Kasumi-1 (cell line): ENCODE results near the gene PRPS1L1.

Experiments used
- DNase-seq, 2 experiments: peaks; one replicate each; lab custom pipeline; 2025; lab: John Stamatoyannopoulos, UW

Gene PRPS1L1

DNA sequence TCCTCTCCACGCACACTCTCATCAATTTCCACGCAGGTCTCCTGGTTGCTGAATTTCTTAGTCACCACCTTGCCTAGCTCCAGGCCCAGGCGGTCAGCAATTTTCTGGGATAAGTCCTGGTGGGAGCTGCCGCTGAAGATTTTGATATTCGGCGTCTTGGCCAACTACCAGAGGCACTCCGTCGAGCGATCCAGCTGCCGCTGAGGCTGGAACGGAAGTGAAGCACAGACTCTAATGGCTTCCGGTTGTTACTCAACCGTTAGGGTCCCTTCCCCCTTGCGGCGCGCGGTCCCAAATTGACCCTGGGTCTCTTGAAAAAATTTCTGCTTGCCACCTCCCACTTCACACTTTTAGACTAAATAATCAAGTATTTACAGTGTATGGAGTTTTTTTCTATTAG is at the start of gene PRPS1L1:
Gene PRPS1L1, minus strand, starts transcription at position 219 of the 400 bp plus-strand sequence.
- no peak for DNase-seq

DNA sequence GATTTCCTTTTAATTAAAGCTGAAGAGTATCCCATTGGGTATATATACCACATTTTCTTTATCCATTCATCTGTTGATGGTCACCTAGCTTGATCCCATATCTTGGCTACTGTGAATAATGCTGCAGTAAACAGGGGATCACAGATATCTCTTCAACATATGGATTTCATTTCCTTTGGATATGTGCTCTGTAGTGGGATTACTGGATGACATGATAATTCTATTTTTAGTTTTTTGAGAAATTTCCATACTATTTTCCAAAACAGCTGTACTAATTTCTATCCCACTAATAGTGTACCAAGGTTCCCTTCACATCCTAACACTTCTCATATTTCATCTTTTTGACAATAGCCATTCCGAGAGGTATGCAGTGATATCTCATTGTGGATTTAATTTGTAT is 48.8 kb upstream of the PRPS1L1 start:
- DNase-seq = no peak

GRCh38 chr7:18068745-18069144 is 41.1 kb upstream of the PRPS1L1 start:
- DNase-seq = no peak

DNA sequence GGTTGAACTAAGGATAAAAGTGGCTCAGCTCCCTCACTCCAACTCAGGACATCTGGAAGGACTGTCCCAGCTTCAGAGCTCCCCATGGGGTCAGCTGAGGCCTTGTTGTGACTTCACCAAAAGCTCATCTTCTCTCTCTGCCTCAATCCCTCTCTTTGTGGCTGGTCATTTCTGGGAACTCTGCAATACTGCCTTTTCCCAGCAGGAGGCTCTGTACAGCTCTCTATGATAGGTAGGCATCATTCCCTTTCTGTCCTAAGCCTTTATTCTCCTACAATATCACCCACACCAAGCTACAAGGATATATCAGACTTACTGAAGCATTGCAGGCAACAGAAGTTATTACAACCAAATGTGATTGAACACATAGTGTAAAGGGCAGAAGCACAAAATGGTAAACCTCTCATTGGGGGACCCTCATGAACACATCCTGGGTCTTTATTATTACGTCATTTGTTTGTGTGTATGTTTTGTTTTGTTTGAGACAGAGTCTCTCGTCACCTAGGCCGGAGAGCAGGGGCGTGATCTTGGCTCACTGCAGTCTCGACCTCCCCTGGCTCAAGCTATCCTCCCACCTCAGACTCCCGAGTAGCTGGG is 36.7 kb upstream of the PRPS1L1 start:
- peak in 1 of 2 experiments; percentile 17 for DNase-seq

- no peak for DNase-seq
Measured at GRCh38 chr7:18063149-18063901, 35.7 kb upstream of the PRPS1L1 start.

GRCh38 chr7:18059171-18059570 is 31.5 kb upstream of the PRPS1L1 start:
- no peak for DNase-seq

DNA sequence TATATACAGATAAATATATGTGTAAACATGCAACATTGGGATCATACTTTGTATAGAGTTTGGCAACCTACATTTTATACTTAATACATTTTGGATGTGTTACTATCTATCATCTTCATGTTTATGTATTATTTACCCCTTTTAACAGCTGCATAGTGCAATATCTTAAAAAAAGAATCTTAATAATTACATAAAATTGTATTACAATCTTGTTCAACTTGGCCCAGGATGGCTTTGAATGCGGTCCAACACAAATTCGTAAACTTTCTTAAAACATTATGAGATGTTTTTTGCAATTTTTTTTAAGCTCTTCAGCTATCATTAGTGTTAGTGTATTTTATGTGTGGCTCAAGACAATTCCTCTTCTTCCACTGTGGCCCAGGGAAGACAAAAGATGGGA is 26.3 kb upstream of the PRPS1L1 start:
- DNase-seq = no peak

DNA sequence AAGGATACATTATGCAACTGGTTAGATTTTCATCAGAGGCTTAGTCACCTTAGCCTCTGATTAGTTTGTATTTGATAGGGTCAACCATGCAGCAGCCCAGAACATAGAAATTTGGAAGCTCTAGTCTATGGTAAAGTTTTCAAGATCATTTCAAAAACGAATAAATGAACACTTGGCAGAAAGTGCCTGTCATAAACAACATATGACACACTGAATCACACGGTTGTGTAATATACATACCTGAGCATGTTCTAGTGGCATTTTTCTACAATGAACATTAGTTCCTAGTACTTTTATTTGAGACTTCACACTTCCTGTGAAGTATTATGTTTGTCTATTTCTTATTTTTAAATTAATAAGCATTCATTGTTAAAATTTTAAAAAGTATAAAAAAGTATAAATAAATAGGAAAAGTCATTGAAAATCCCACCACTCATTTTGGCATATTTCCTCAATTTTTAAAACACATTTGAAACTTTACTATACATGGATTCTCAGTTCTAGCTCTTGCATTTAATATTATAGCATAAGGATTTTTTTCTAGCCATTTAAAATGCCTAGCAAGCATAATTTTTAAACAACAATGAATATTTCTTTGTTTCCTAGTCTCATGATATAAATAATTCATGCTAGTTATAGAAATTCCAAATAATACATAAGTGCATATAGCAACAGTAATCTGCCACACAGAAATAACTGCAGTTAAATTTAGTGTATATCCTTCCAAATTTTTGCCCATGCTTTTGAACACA is 25.7 kb upstream of the PRPS1L1 start:
- DNase-seq = no peak

- no peak for DNase-seq
Measured at GRCh38 chr7:18049262-18049661, 21.6 kb upstream of the PRPS1L1 start.

GRCh38 chr7:18046601-18047000 is 19.0 kb upstream of the PRPS1L1 start:
- no peak for DNase-seq

GRCh38 chr7:18045171-18045570 is 17.5 kb upstream of the PRPS1L1 start:
- no peak for DNase-seq

- no peak for DNase-seq
Measured at GRCh38 chr7:18041191-18041590, 13.5 kb upstream of the PRPS1L1 start.

- DNase-seq = no peak
Measured at GRCh38 chr7:18040196-18040595, 12.6 kb upstream of the PRPS1L1 start.

DNA sequence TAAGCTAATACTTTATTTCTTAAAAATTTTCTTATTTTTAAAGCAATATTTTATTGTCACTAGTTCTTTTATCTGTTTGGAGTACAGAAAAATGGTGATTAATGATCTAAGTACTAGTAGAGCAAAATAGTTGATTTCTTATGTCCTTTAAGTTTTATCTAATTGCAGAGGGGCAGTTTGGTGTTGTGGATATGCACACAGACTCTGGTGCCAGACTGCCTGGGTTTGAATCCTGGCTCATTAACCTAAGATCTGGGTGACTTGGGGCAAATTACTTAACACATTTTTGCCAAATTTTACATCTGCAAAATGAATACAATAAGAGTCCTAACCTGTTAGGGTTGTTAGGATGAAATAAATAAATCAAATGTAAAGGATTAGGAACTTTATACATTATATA is 10.7 kb upstream of the PRPS1L1 start:
- no peak for DNase-seq

- DNase-seq = no peak
Measured at GRCh38 chr7:18037609-18038008, 10.0 kb upstream of the PRPS1L1 start.

DNA sequence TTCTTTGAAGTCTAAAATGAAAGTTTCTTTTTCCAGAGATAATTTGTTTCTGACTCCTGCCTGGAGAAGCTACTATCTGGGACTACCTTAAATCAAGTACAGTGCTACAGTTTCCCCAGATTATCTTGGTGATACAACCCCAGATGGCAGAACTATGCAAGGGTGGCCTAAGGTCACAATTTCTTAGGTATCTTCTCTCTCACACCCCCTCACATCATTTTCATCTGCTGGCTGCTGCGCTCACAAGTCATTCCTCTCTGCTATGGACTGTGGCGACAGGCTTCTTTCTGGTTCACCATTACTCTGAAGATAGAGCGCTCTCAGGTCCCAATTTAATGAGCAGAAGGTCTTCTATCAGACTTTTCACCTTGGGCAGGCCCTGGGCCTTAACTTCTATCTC is 9.1 kb upstream of the PRPS1L1 start:
- no peak for DNase-seq

- DNase-seq = no peak
Measured at GRCh38 chr7:18030758-18031157, 3.1 kb upstream of the PRPS1L1 start.

DNA sequence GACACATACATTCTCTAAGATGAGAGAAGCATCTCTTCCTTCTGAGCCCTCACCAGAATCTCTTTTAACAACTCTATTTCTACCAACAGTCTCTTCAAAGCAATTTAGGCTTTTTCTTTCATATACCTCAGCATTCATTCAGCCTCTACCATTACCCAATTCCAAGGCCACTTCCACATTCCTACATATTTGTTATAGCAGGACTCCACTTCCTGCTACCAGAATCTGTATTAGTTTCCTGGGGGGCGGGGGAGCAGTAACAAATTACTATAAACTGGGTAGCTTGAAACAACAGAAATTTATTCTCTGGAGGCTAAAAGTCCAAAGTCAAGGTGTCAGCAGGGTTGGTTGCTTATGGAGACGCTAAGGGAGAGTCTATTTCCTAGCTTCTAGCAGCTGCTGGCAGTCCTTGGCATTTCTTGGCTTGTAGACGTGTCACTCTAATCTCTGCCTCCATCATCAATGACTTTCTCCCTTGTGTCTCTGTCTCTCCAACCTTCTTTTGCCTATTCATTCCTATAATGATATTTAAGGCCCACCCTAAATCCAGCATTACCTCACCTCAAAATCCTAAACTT is 7.4 kb downstream of the PRPS1L1 start:
- DNase-seq = no peak

GRCh38 chr7:18019555-18019954 is 8.1 kb downstream of the PRPS1L1 start:
- DNase-seq = no peak

DNA sequence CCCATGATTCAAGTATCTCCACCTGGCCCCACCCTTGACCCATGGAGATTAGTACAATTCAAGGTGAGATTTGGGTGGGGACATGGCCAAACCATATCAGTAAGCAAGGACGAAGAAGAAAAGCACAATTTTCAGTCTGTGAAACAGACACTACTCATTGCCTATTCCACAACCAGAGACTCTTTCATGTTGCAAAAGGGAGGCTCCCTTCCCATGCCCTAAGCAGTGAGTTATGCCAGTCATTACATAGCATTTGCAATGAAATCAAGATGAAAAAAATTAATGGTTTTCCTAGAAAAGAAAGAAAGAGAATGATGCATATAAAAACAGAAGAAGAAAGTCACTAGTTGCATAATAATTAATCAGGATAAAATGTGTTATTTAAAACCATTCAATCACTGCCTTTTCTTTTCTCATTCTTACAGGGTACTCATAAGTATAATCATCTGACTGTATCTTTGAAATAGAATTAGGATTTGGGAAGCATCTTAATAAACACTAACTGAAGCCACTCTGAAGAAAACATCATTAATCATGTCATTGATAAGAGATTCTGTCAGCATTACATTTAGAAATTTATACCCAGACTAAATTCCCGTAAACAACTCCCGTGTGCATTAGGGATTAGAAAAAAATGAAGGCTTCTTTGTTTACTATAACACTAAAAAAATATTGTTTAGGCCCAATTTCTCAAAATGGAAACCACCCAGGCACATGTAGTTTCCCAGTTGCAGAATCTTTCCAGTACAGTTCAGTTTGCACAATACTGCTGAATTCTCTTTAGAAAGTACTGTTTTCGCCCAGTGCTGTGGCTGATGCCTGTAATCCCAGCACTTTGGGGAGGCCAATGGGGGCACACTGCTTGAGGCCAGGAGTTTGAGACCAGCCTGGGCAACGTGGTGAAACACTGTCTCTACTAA is 9.1 kb downstream of the PRPS1L1 start:
- no peak for DNase-seq

GRCh38 chr7:18016547-18017444 is 10.8 kb downstream of the PRPS1L1 start:
- DNase-seq = no peak
